ENCODE measurements around the gene CHERP. TPM values are rescaled to one million over a fixed set of nuclear protein-coding genes. Genes with fewer than 3 reads are reported as not detected.

Gene CHERP
- 10 to 100 TPM; 73.5 to 75.5 TPM for total RNA-seq

- ChIA-PET CTCF (interaction anchor here (1.2 kb wide), 1 partner anchor 46 kb away, joined by 3 read pairs; the partner anchor contains the start of genes C19orf44 and CALR3), POLR2A (interaction anchor here (0.7 to 1.9 kb wide), 5 partner anchors 8 to 119 kb away, joined by 3 to 8 read pairs (median 4); partner anchors contain the start of genes MED26 and TMEM38A)
Observed at GRCh38 chr19:16542045-16542909, at the start of gene CHERP. Gene CHERP, minus strand, starts transcription at chr19:16542437. Its CDS starts 59 bp downstream, at chr19:16542378.

GRCh38 chr19:16590876-16591802 lies 48.9 kb upstream of the CHERP start:
- ChIA-PET CTCF (interaction anchor here (1.3 kb wide), 1 partner anchor 36 kb away, joined by 3 read pairs; the partner anchor contains the start of gene MED26), POLR2A (no interaction called here)

- POLR2A ChIA-PET, result interaction anchor here (1.2 kb wide), 1 partner anchor 16 kb away, joined by 4 read pairs; no protein-coding TSS in a partner anchor
- CTCF ChIA-PET, result interaction anchor here (0.6 to 1.2 kb wide), 2 partner anchors 44 to 47 kb away, joined by 3 read pairs; no protein-coding TSS in a partner anchor
Observed at GRCh38 chr19:16589917-16590316, 47.7 kb upstream of the CHERP start.

- CTCF ChIA-PET, result interaction anchor here (0.8 to 1.4 kb wide), 3 partner anchors 15 to 46 kb away, joined by 3 to 4 read pairs (median 3); partner anchors contain the start of gene MED26
- POLR2A ChIA-PET, result interaction anchor here (0.6 to 2.0 kb wide), 3 partner anchors 12 to 20 kb away, joined by 3 to 10 read pairs (median 4); no protein-coding TSS in a partner anchor
Observed at GRCh38 chr19:16588824-16589577, 46.8 kb upstream of the CHERP start.

- POLR2A ChIA-PET, result interaction anchor here (0.6 to 2.0 kb wide), 7 partner anchors 11 to 403 kb away, joined by 3 to 14 read pairs (median 4); partner anchors contain the start of genes FAM32A and MED26
Observed at GRCh38 chr19:16587833-16588823, 45.9 kb upstream of the CHERP start.

GRCh38 chr19:16586991-16587832 lies 45.0 kb upstream of the CHERP start:
- ChIA-PET CTCF (interaction anchor here (0.6 to 1.4 kb wide), 5 partner anchors 13 to 169 kb away, joined by 3 to 4 read pairs (median 4); no protein-coding TSS in a partner anchor), POLR2A (interaction anchor here (0.6 to 2.0 kb wide), 7 partner anchors 10 to 402 kb away, joined by 3 to 14 read pairs (median 4); partner anchors contain the start of genes FAM32A and MED26)

More at GRCh38 chr19:16587833-16588823, 45.9 kb upstream of the CHERP start:
- CTCF ChIA-PET, result interaction anchor here (0.6 to 1.4 kb wide), 4 partner anchors 14 to 170 kb away, joined by 3 to 4 read pairs (median 4); no protein-coding TSS in a partner anchor

- POLR2A ChIA-PET, result interaction anchor here (0.6 to 2.0 kb wide), 4 partner anchors 9 to 74 kb away, joined by 3 to 14 read pairs (median 6); partner anchors contain the start of gene MED26
- CTCF ChIA-PET, result interaction anchor here (3.1 kb wide), 1 partner anchor 13 kb away, joined by 14 read pairs; the partner anchor contains the start of gene SLC35E1
Observed at GRCh38 chr19:16586477-16586871, 44.2 kb upstream of the CHERP start.

GRCh38 chr19:16585808-16586476 lies 43.7 kb upstream of the CHERP start:
- ChIA-PET CTCF (interaction anchor here (3.1 kb wide), 1 partner anchor 13 kb away, joined by 14 read pairs; the partner anchor contains the start of gene SLC35E1), POLR2A (interaction anchor here (1.9 to 2.5 kb wide), 2 partner anchors 13 to 43 kb away, joined by 8 to 28 read pairs; partner anchors contain the start of genes MED26 and SLC35E1)

- CTCF ChIA-PET, result interaction anchor here (0.6 to 3.1 kb wide), 6 partner anchors 12 to 144 kb away, joined by 3 to 14 read pairs (median 4); partner anchors contain the start of genes MED26 and SLC35E1
- POLR2A ChIA-PET, result interaction anchor here (1.1 to 2.5 kb wide), 4 partner anchors 13 to 75 kb away, joined by 3 to 28 read pairs (median 8); partner anchors contain the start of genes CHERP, MED26 and SLC35E1
Observed at GRCh38 chr19:16585094-16585801, 43.0 kb upstream of the CHERP start.

- CTCF ChIA-PET, result interaction anchor here (0.6 to 3.1 kb wide), 6 partner anchors 11 to 53 kb away, joined by 3 to 14 read pairs (median 4); partner anchors contain the start of genes MED26 and SLC35E1
Observed at GRCh38 chr19:16584248-16585093, 42.2 kb upstream of the CHERP start.

GRCh38 chr19:16582486-16583261 lies 40.4 kb upstream of the CHERP start:
- CTCF ChIA-PET, result interaction anchor here (1.6 kb wide), 1 partner anchor 9 kb away, joined by 4 read pairs; no protein-coding TSS in a partner anchor
- POLR2A ChIA-PET, result no interaction called here

More at GRCh38 chr19:16584248-16585093, 42.2 kb upstream of the CHERP start:
- POLR2A ChIA-PET, result interaction anchor here (0.7 to 2.5 kb wide), 5 partner anchors 12 to 88 kb away, joined by 3 to 28 read pairs (median 8); partner anchors contain the start of genes C19orf44, CALR3, CHERP and MED26

- ChIA-PET POLR2A (no interaction called here), CTCF (interaction anchor here (1.6 kb wide), 1 partner anchor 8 kb away, joined by 4 read pairs; no protein-coding TSS in a partner anchor)
Observed at GRCh38 chr19:16581971-16582343, 39.7 kb upstream of the CHERP start.

All from activated CD8-positive, alpha-beta memory T cell treated with anti-CD3 and anti-CD28 coated beads for 36 hours (primary cell).